Activated T-helper 17 cell treated with anti-CD3 and anti-CD28 coated beads, Interleukin-2, amount 50 U/mL, for 72 hours (primary cell): Measurements from ENCODE around the gene CACNG1. TPM values are rescaled to one million over a fixed set of nuclear protein-coding genes. Genes with fewer than 3 reads are reported as not detected.

ENCODE experiments used
- ATAC-seq: fragments of 150-1000 bp; cut with Tn5 transposase; replicated peaks from 2 replicates; pipeline ENCODE4 v1.10.0; 2021; ENCODE audit warnings: mild to moderate bottlenecking, moderate library complexity
- H3K27ac Mint-ChIP-seq: one replicate; pipeline ENCODE4 v1.8.0; 2022; ENCODE audit warnings: mixed read lengths
- H3K27me3 Mint-ChIP-seq: one replicate; pipeline ENCODE4 v1.8.0; 2022; ENCODE audit warnings: mixed read lengths
- H3K36me3 Mint-ChIP-seq: one replicate; pipeline ENCODE4 v1.8.0; 2022; ENCODE audit warnings: low read depth, mild to moderate bottlenecking, mixed read lengths
- H3K4me1 Mint-ChIP-seq: one replicate; pipeline ENCODE4 v1.8.0; 2022; ENCODE audit warnings: mixed read lengths
- H3K4me3 Mint-ChIP-seq: one replicate; pipeline ENCODE4 v1.8.0; 2022; ENCODE audit warnings: mild to moderate bottlenecking, mixed read lengths
- H3K9me3 Mint-ChIP-seq: one replicate; pipeline ENCODE4 v1.8.0; 2022; ENCODE audit warnings: mixed read lengths
- total RNA-seq, 2 donors: library from RNA; stranded (reverse); gene quantifications; one replicate each; pipeline ENCODE4 v1.2.3, GENCODE V29; 2022

Gene CACNG1
- total RNA-seq, 2 donors from 2014 or later: not detected

GRCh38 chr17:67019809-67020208 is 24.5 kb upstream of the CACNG1 start:
- Mint-ChIP-seq H3K4me3 (no peak overlapping the region), H3K4me1 (no peaks in the 10 kb centered on the region), H3K36me3 (no peaks in the 10 kb centered on the region), H3K27ac (no peak overlapping the region), H3K9me3 (no peaks in the 10 kb centered on the region), H3K27me3 (no peaks in the 10 kb centered on the region)
- ATAC-seq: no peak

DNA sequence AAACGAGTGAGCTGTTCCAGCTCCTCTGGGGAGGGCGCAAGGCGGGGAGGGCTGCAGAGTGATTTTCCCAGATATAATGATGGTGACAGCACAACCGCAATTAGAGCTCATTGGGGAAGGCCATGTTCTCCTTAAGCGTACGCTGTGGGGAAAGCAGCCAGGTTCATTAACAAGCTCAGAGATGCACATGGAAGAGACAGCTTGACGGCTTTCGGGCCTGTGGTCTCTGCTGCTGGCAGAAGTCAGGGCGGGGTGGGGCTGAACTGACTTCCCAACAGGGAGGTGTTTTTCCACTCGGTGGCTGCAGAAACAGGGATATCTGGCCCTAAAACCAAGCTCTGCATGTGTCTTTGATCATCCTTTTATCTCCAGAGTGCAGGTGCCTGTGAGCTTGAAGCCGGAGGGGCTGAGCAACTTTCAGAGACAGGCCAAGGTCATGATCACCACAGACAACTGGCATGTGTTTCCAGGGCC is 24.0 kb upstream of the CACNG1 start:
- no peaks in the 10 kb centered on the region for H3K4me1 Mint-ChIP-seq
- no peak overlapping the region for H3K4me3 Mint-ChIP-seq
- H3K36me3 Mint-ChIP-seq: no peaks in the 10 kb centered on the region
- no peaks in the 10 kb centered on the region for H3K9me3 Mint-ChIP-seq
- no peaks in the 10 kb centered on the region for H3K27me3 Mint-ChIP-seq
- no peak overlapping the region for H3K27ac Mint-ChIP-seq
- no peak for ATAC-seq

DNA sequence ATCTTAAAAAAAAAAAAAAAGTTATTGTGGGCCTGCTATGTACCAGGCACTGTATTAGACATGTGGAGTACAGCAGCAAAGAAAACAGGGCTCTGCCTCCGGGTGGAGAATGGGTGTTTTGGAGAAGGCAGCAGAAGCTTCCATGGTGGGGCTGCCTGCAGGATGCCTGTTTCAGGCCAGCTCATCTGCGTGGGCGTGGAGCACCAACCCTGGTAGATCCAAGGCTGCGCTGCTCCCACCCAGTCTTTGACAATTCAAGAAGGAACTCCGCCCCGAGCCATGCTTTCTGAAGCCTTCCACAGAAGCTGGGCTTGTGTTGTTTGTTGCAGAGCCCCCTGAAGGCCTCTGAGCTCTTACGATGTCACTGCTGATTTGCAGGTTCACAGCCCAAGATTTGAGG is 23.2 kb upstream of the CACNG1 start:
- Mint-ChIP-seq H3K27me3 (no peaks in the 10 kb centered on the region), H3K4me3 (no peak overlapping the region), H3K27ac (no peak overlapping the region), H3K36me3 (no peaks in the 10 kb centered on the region), H3K9me3 (no peaks in the 10 kb centered on the region), H3K4me1 (no peaks in the 10 kb centered on the region)
- ATAC-seq: no peak

- H3K4me3 Mint-ChIP-seq: no peak overlapping the region
- H3K27ac Mint-ChIP-seq: no peak overlapping the region
- no peaks in the 10 kb centered on the region for H3K4me1 Mint-ChIP-seq
- H3K27me3 Mint-ChIP-seq: no peaks in the 10 kb centered on the region
- H3K36me3 Mint-ChIP-seq: no peaks in the 10 kb centered on the region
- ATAC-seq: no peak
- no peaks in the 10 kb centered on the region for H3K9me3 Mint-ChIP-seq
Observed at GRCh38 chr17:67021743-67022450, 22.5 kb upstream of the CACNG1 start.

- Mint-ChIP-seq H3K9me3 (no peaks in the 10 kb centered on the region), H3K4me3 (no peak overlapping the region), H3K27ac (no peak overlapping the region), H3K27me3 (no peaks in the 10 kb centered on the region), H3K4me1 (no peaks in the 10 kb centered on the region), H3K36me3 (no peaks in the 10 kb centered on the region)
- ATAC-seq: no peak
Observed at GRCh38 chr17:67022451-67022810, 21.9 kb upstream of the CACNG1 start.

- Mint-ChIP-seq H3K9me3 (no peaks in the 10 kb centered on the region), H3K4me1 (no peaks in the 10 kb centered on the region), H3K27me3 (no peaks in the 10 kb centered on the region), H3K27ac (no peak overlapping the region), H3K4me3 (no peak overlapping the region), H3K36me3 (no peaks in the 10 kb centered on the region)
- ATAC-seq: no peak
Observed at GRCh38 chr17:67024736-67025135, 19.6 kb upstream of the CACNG1 start.

GRCh38 chr17:67025216-67025792 is 19.1 kb upstream of the CACNG1 start:
- no peak overlapping the region for H3K27ac Mint-ChIP-seq
- H3K27me3 Mint-ChIP-seq: no peaks in the 10 kb centered on the region
- H3K4me3 Mint-ChIP-seq: no peak overlapping the region
- no peaks in the 10 kb centered on the region for H3K4me1 Mint-ChIP-seq
- H3K9me3 Mint-ChIP-seq: no peaks in the 10 kb centered on the region
- H3K36me3 Mint-ChIP-seq: no peaks in the 10 kb centered on the region
- no peak for ATAC-seq

GRCh38 chr17:67026341-67026740 is 18.0 kb upstream of the CACNG1 start:
- ATAC-seq: no peak
- Mint-ChIP-seq H3K27me3 (no peaks in the 10 kb centered on the region), H3K36me3 (no peaks in the 10 kb centered on the region), H3K4me3 (no peak overlapping the region), H3K27ac (no peak overlapping the region), H3K4me1 (no peaks in the 10 kb centered on the region), H3K9me3 (no peaks in the 10 kb centered on the region)

GRCh38 chr17:67027031-67027628 is 17.2 kb upstream of the CACNG1 start:
- H3K4me1 Mint-ChIP-seq: no peaks in the 10 kb centered on the region
- no peak overlapping the region for H3K4me3 Mint-ChIP-seq
- no peaks in the 10 kb centered on the region for H3K9me3 Mint-ChIP-seq
- no peak for ATAC-seq
- no peaks in the 10 kb centered on the region for H3K27me3 Mint-ChIP-seq
- no peak overlapping the region for H3K27ac Mint-ChIP-seq
- no peaks in the 10 kb centered on the region for H3K36me3 Mint-ChIP-seq

DNA sequence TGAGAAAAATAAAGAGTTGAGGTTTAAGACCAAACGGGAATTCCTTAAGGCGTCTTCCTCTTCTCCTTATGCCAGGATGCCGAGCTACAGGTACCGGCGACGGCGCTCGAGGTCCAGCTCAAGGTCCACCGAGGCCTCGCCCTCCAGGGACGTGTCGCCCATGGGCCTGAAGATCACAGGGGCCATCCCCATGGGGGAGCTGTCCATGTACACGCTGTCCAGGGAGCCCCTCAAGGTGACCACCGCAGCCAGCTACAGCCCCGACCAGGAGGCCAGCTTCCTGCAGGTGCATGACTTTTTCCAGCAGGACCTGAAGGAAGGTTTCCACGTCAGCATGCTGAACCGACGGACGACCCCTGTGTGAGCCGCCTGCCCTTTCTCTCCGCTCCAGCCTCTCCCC is 13.7 kb upstream of the CACNG1 start:
- peaks cover 4% of the 10 kb centered on the region for H3K27me3 Mint-ChIP-seq
- no peaks in the 10 kb centered on the region for H3K9me3 Mint-ChIP-seq
- ATAC-seq: no peak
- H3K36me3 Mint-ChIP-seq: no peaks in the 10 kb centered on the region
- H3K4me1 Mint-ChIP-seq: peaks cover 4% of the 10 kb centered on the region
- H3K4me3 Mint-ChIP-seq: no peak overlapping the region
- no peak overlapping the region for H3K27ac Mint-ChIP-seq

- H3K4me1 Mint-ChIP-seq: peaks cover 6% of the 10 kb centered on the region
- no peaks in the 10 kb centered on the region for H3K36me3 Mint-ChIP-seq
- ATAC-seq: no peak
Observed at GRCh38 chr17:67032382-67032781, 12.0 kb upstream of the CACNG1 start.

DNA sequence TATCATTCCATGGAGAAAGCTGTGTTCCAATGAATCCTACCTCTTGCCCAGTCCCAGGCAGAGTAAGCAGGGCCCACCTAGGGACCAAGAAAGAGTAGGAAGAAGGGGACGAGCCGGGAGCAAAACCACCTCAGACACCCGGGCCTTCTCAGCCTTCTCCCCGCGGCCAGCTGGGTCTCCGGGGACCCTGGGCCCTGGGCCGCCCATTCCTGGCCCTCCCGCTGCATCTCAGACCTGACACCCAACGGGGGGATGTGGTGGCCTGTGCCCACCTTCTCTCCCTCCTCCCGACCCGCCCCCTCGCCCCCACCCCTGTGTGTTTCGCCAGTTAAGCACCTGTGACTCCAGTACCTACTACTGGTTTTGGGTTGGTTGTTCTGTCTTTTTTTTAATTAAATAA is 11.4 kb upstream of the CACNG1 start:
- Mint-ChIP-seq H3K4me3 (no peak overlapping the region), H3K27me3 (peaks cover 13% of the 10 kb centered on the region), H3K4me1 (peaks cover 6% of the 10 kb centered on the region), H3K27ac (no peak overlapping the region), H3K9me3 (no peaks in the 10 kb centered on the region), H3K36me3 (no peaks in the 10 kb centered on the region)
- no peak for ATAC-seq

More at GRCh38 chr17:67032382-67032781, 12.0 kb upstream of the CACNG1 start:
- Mint-ChIP-seq H3K27me3 (peaks cover 10% of the 10 kb centered on the region), H3K9me3 (no peaks in the 10 kb centered on the region), H3K27ac (no peak overlapping the region), H3K4me3 (no peak overlapping the region)

- Mint-ChIP-seq H3K27ac (no peak overlapping the region), H3K36me3 (no peaks in the 10 kb centered on the region), H3K4me3 (no peak overlapping the region), H3K4me1 (peaks cover 6% of the 10 kb centered on the region), H3K9me3 (no peaks in the 10 kb centered on the region), H3K27me3 (peaks cover 13% of the 10 kb centered on the region)
- ATAC-seq: no peak
Observed at GRCh38 chr17:67033613-67034012, 10.7 kb upstream of the CACNG1 start.

- Mint-ChIP-seq H3K4me3 (peak overlapping the region; percentile 20), H3K9me3 (no peaks in the 10 kb centered on the region), H3K27ac (peak overlapping the region; percentile 12), H3K36me3 (no peaks in the 10 kb centered on the region), H3K27me3 (peaks cover 13% of the 10 kb centered on the region), H3K4me1 (peaks cover 6% of the 10 kb centered on the region)
- peak; percentile 89 for ATAC-seq
Observed at GRCh38 chr17:67035131-67036083, 8.9 kb upstream of the CACNG1 start.
